ENCODE results near the gene BAIAP2L2.

GRCh38 chr22:38129856-38130255, 19.4 kb upstream of the BAIAP2L2 start:
- no peak for TF ChIP-seq CTCF (IDR thresholded peaks at IDR 0.05)
- no peak for TF ChIP-seq POLR2A (IDR thresholded peaks at IDR 0.05)
